ENCODE results near the gene TRHDE. TPM values are rescaled to one million over a fixed set of nuclear protein-coding genes. Genes with fewer than 3 reads are reported as not detected.

TRHDE gene
- total RNA-seq, 1 experiment from 2014 or later: 24.5 TPM

DNA sequence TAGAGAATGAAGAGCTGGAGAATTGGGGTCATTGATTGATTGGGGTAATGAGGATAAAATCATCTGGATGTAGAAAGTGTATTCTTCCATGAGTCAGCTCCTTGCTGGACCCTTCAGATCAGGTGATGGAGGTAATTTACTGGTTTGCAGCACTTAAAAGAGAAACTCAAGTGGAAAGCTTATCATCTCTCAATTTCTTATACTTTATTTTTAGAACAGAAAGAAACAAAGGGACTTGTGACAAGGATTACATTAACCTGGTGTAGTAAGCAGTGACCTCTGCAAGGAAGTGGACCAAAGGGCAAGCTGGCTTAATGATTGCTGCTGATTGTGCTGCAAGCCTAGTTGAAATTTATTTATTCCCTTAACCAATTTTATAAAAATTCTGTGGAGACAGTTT, 405.0 kb downstream of the TRHDE start:
- peaks cover 8% of the 10 kb centered on the region for H3K4me1 ChIP-seq (ENCODE audit: insufficient read depth, low read length, poor library complexity, severe bottlenecking)
- no peaks in the 10 kb centered on the region for H3K9me3 ChIP-seq (ENCODE audit: low read depth, low read length, poor library complexity, severe bottlenecking)
- POLR2A ChIA-PET (ENCODE audit: low non-redundant PET): no interaction called here
- no peak overlapping the region for H3K27ac ChIP-seq (ENCODE audit: low read depth, low read length, poor library complexity, severe bottlenecking)
- no peak overlapping the region for H3K4me3 ChIP-seq (ENCODE audit: low read depth, low read length, poor library complexity, severe bottlenecking)
- intact Hi-C loops (cut with micrococcal nuclease; ENCODE audit: unreplicated experiment): no loop called here
- H3K27me3 ChIP-seq (replicated peaks; ENCODE audit: insufficient read depth, low read depth, low read length, poor library complexity): no peaks in the 10 kb centered on the region
- DNase-seq (ENCODE audit: low spot score): no peak
- BruUV-seq (replicated peaks): no TSS peak
- no peaks in the 10 kb centered on the region for H3K36me3 ChIP-seq (ENCODE audit: insufficient read depth, low read length, poor library complexity, severe bottlenecking)
- CTCF ChIA-PET: no interaction called here
- TF ChIP-seq, protein P1, sequence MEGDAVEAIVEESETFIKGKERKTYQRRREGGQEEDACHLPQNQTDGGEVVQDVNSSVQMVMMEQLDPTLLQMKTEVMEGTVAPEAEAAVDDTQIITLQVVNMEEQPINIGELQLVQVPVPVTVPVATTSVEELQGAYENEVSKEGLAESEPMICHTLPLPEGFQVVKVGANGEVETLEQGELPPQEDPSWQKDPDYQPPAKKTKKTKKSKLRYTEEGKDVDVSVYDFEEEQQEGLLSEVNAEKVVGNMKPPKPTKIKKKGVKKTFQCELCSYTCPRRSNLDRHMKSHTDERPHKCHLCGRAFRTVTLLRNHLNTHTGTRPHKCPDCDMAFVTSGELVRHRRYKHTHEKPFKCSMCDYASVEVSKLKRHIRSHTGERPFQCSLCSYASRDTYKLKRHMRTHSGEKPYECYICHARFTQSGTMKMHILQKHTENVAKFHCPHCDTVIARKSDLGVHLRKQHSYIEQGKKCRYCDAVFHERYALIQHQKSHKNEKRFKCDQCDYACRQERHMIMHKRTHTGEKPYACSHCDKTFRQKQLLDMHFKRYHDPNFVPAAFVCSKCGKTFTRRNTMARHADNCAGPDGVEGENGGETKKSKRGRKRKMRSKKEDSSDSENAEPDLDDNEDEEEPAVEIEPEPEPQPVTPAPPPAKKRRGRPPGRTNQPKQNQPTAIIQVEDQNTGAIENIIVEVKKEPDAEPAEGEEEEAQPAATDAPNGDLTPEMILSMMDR (conservative IDR thresholded peaks at IDR 0.05; ENCODE audit: low read depth, low read length): no peak
- no peak for TF ChIP-seq EZH2 (IDR thresholded peaks at IDR 0.05; ENCODE audit: borderline replicate concordance, low read depth, low read length, poor library complexity, severe bottlenecking)

DNA sequence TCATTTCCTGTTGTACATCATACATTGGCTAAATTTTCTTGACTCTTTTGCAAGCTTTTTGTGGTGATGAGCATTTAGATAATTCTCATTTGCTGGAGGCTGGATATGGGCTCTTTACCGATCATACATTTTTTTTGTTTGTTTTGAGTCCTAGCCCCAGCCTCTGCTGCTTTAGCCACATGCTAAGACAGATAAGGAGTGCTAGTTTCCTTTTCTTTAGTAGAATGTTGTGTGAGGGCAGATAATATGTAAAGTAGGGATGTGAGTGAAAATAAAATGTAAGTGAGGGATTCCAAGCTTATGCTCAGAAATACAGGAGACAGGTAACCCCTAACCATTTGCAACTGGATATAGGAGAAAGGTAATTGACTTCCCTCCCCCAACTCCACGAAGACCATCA, 405.7 kb downstream of the TRHDE start:
- Histone ChIP-seq H3K27ac (ENCODE audit: low read depth, low read length, poor library complexity, severe bottlenecking) (no peak overlapping the region), H3K27me3 (replicated peaks; ENCODE audit: insufficient read depth, low read depth, low read length, poor library complexity) (no peaks in the 10 kb centered on the region), H3K4me1 (ENCODE audit: insufficient read depth, low read length, poor library complexity, severe bottlenecking) (peaks cover 5% of the 10 kb centered on the region), H3K9me3 (ENCODE audit: low read depth, low read length, poor library complexity, severe bottlenecking) (no peaks in the 10 kb centered on the region), H3K4me3 (ENCODE audit: low read depth, low read length, poor library complexity, severe bottlenecking) (no peak overlapping the region), H3K36me3 (ENCODE audit: insufficient read depth, low read length, poor library complexity, severe bottlenecking) (no peaks in the 10 kb centered on the region)
- intact Hi-C loops (cut with micrococcal nuclease; ENCODE audit: unreplicated experiment): no loop called here
- DNase-seq (ENCODE audit: low spot score): no peak
- CTCF ChIA-PET: no interaction called here
- POLR2A ChIA-PET (ENCODE audit: low non-redundant PET): no interaction called here
- TF ChIP-seq EZH2 (IDR thresholded peaks at IDR 0.05; ENCODE audit: borderline replicate concordance, low read depth, low read length, poor library complexity, severe bottlenecking): no peak
- TF ChIP-seq, protein P1 (conservative IDR thresholded peaks at IDR 0.05; ENCODE audit: low read depth, low read length): no peak
- BruUV-seq (replicated peaks): no TSS peak

DNA sequence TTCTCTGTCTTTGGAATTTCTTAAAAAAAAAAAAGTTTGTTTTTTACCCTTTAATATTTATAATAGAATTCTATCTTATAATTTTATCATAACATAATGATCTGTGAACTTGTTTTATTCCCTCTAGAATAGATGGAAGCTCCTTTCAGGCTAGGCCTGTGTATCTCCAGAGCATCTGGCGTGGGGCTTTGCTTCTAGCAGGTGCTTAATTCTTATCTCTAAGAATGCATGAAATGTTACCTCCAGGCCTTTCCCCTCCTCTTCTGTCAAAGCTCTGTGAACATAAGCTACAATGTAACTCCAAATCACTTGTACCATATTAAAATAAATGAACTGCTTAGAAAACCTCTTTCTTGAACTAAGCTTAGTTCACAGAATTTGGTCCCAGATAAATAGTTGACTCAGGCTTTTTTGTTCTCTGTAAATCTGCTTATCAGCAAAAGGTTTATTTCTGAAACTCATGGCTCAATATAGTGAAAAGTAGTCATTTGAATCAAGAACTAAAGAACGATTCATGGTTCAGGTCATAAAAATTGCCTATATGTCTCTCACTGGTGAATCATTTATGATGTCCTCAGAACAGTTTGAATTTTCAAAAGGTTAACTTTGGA, 407.1 kb downstream of the TRHDE start:
- TF ChIP-seq, protein P1 (conservative IDR thresholded peaks at IDR 0.05; ENCODE audit: low read depth, low read length): no peak
- H3K27ac ChIP-seq (ENCODE audit: low read depth, low read length, poor library complexity, severe bottlenecking): no peak overlapping the region
- H3K4me1 ChIP-seq (ENCODE audit: insufficient read depth, low read length, poor library complexity, severe bottlenecking): no peaks in the 10 kb centered on the region
- H3K27me3 ChIP-seq (replicated peaks; ENCODE audit: insufficient read depth, low read depth, low read length, poor library complexity): no peaks in the 10 kb centered on the region
- BruUV-seq (replicated peaks): no TSS peak
- DNase-seq (ENCODE audit: low spot score): no peak
- no peak overlapping the region for H3K4me3 ChIP-seq (ENCODE audit: low read depth, low read length, poor library complexity, severe bottlenecking)
- POLR2A ChIA-PET (ENCODE audit: low non-redundant PET): no interaction called here
- CTCF ChIA-PET: no interaction called here
- intact Hi-C loops (cut with micrococcal nuclease; ENCODE audit: unreplicated experiment): no loop called here
- H3K36me3 ChIP-seq (ENCODE audit: insufficient read depth, low read length, poor library complexity, severe bottlenecking): no peaks in the 10 kb centered on the region
- H3K9me3 ChIP-seq (ENCODE audit: low read depth, low read length, poor library complexity, severe bottlenecking): no peaks in the 10 kb centered on the region
